OCI-LY1 (cell line): Measurements from ENCODE around the gene SFTPA2.
"Not testable (repeated sequence)": the region's sequence is repeated elsewhere in the genome, so short reads cannot be mapped to it uniquely, and the experiment has no call there.

Experiments used
- H2AFZ ChIP-seq: fragments of 200-600 bp; sonication (generic), shearing (Covaris generic); 2 replicates; pipeline ENCODE4 v1.6.0; 2014; ENCODE audit warnings: antibody characterized with exemption, mild to moderate bottlenecking, low read length
- H3F3A ChIP-seq: fragments of 200-600 bp; sonication (generic), shearing (Covaris generic); 2 replicates; pipeline ENCODE4 v1.6.0; 2014; ENCODE audit warnings: mild to moderate bottlenecking, antibody characterized with exemption, low read length, moderate library complexity; ENCODE audit not compliant: insufficient read depth
- H3K27ac ChIP-seq: fragments of 200-600 bp; sonication (generic); 2 replicates; pipeline ENCODE4 v1.5.1; 2014; ENCODE audit warnings: low read length, mixed run types, mild to moderate bottlenecking, low read depth; ENCODE audit not compliant: poor library complexity, severe bottlenecking
- H3K27me3 ChIP-seq: fragments of 200-600 bp; sonication (generic); 2 replicates; pipeline ENCODE4 v1.6.0; 2014; ENCODE audit warnings: antibody characterized with exemption, mild to moderate bottlenecking, low read length, moderate library complexity; ENCODE audit not compliant: insufficient read depth
- H3K36me3 ChIP-seq: fragments of 200-600 bp; sonication (generic); 2 replicates; pipeline ENCODE4 v1.6.1; 2014; ENCODE audit warnings: mild to moderate bottlenecking, antibody characterized with exemption, low read length, moderate library complexity, mixed read lengths; ENCODE audit not compliant: insufficient read depth
- H3K4me1 ChIP-seq: fragments of 200-600 bp; sonication (generic); 2 replicates; pipeline ENCODE4 v1.5.1; 2014; ENCODE audit warnings: mild to moderate bottlenecking, low read length, moderate library complexity; ENCODE audit not compliant: insufficient read depth, severe bottlenecking
- H3K4me2 ChIP-seq: fragments of 200-600 bp; sonication (generic), shearing (Covaris generic); 2 replicates; pipeline ENCODE4 v1.6.1; 2014; ENCODE audit warnings: low read length
- H3K4me3 ChIP-seq: fragments of 200-600 bp; sonication (generic); 2 replicates; pipeline ENCODE4 v1.5.1; 2014; ENCODE audit warnings: low read length, low read depth, mild to moderate bottlenecking, mixed read lengths; ENCODE audit not compliant: poor library complexity, severe bottlenecking
- H3K79me2 ChIP-seq: fragments of 200-600 bp; shearing (Covaris generic); 2 replicates; pipeline ENCODE4 v1.6.1; 2016; ENCODE audit warnings: mixed run types, low read length, mixed read lengths; ENCODE audit not compliant: insufficient read depth
- H3K9ac ChIP-seq: fragments of 200-600 bp; sonication (generic), shearing (Covaris generic); 2 replicates; pipeline ENCODE4 v1.6.1; 2014; ENCODE audit warnings: mild to moderate bottlenecking, low read length, mixed read lengths
- H3K9me2 ChIP-seq: fragments of 200-600 bp; sonication (generic), shearing (Covaris generic); 2 replicates; pipeline ENCODE4 v1.6.1; 2014; ENCODE audit warnings: low read depth, mild to moderate bottlenecking, low read length, mixed read lengths
- H3K9me3 ChIP-seq: fragments of 200-600 bp; shearing (Covaris generic); 2 replicates; pipeline ENCODE4 v1.6.1; 2014; ENCODE audit warnings: low read length, mixed read lengths
- H4K20me1 ChIP-seq: fragments of 200-600 bp; sonication (generic), shearing (Covaris generic); 2 replicates; pipeline ENCODE4 v1.6.0; 2016; ENCODE audit warnings: mild to moderate bottlenecking, low read length; ENCODE audit not compliant: insufficient read depth
- CTCF ChIP-seq: fragments of 200-600 bp; sonication (generic), shearing (Covaris generic); IDR thresholded peaks from 2 replicates; pipeline ENCODE4 v1.5.1; 2017; ENCODE audit warnings: mild to moderate bottlenecking, antibody characterized with exemption, low read length, moderate library complexity, mixed read lengths
- EZH2 ChIP-seq: fragments of 200-600 bp; sonication (generic), shearing (Covaris generic); IDR thresholded peaks from 2 replicates; pipeline ENCODE4 v1.8.0; 2017; ENCODE audit warnings: borderline replicate concordance, mixed run types, mild to moderate bottlenecking, antibody characterized with exemption, low read length, moderate library complexity, mixed read lengths

The SFTPA2 gene

GRCh38 chr10:79595510-79595909 is 35.3 kb upstream of the SFTPA2 start:
- Histone ChIP-seq H3K4me3 (no peak overlapping the region), H3K36me3 (no peaks in the 10 kb centered on the region), H3K27me3 (peaks cover 11% of the 10 kb centered on the region; the same call in 1 of the 2 replicates), H3F3A (no peaks in the 10 kb centered on the region), H3K4me1 (no peaks in the 10 kb centered on the region), H3K4me2 (no peak overlapping the region), H4K20me1 (no peaks in the 10 kb centered on the region), H2AFZ (no peak overlapping the region), H3K9me3 (0 out of 2 replicates have a peak, but pooled peaks cover 3% of the 10 kb centered on the region), H3K79me2 (no peaks in the 10 kb centered on the region), H3K9me2 (no peaks in the 10 kb centered on the region), H3K27ac (no peak overlapping the region), H3K9ac (no peak overlapping the region)
- TF ChIP-seq EZH2 (no peak), CTCF (no peak)

DNA sequence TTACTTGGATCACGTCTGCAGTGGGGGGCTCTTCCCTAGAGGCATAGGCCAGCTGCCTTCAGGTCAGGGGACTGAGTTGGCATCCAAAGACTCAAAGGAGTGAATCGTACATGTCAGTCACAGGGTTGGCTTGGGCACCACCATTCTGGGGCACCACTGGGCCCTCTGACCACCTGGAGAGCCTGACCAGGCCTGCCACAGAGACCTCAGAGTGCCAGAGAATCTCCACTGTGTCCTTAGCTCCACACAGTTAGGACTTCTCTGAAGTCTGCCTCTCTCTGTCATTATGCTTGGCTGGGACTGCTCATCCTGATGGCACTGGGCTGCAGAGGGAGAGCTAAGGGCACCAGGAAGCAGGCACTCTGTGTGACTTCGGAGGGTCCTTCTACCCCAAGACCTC is 34.4 kb upstream of the SFTPA2 start:
- H3K27ac ChIP-seq, H3K36me3 ChIP-seq, H4K20me1 ChIP-seq, H3K4me3 ChIP-seq, H3K79me2 ChIP-seq, H3K9me2 ChIP-seq, H3K9me3 ChIP-seq, H2AFZ ChIP-seq, H3K9ac ChIP-seq, H3K4me2 ChIP-seq, H3F3A ChIP-seq, H3K4me1 ChIP-seq: not testable (repeated sequence)
- peaks cover 11% of the 10 kb centered on the region; the same call in 1 of the 2 replicates for H3K27me3 ChIP-seq

GRCh38 chr10:79593377-79593776 is 33.2 kb upstream of the SFTPA2 start:
- Histone ChIP-seq H4K20me1 (no peaks in the 10 kb centered on the region), H3F3A (no peaks in the 10 kb centered on the region), H3K27me3 (peaks cover 10% of the 10 kb centered on the region; the same call in 1 of the 2 replicates), H3K27ac (no peak overlapping the region), H3K9ac (no peak overlapping the region), H3K9me2 (no peaks in the 10 kb centered on the region), H3K4me3 (no peak overlapping the region), H3K4me2 (no peak overlapping the region), H3K4me1 (no peaks in the 10 kb centered on the region), H3K36me3 (no peaks in the 10 kb centered on the region), H3K79me2 (no peaks in the 10 kb centered on the region), H2AFZ (no peak overlapping the region), H3K9me3 (0 out of 2 replicates have a peak, but pooled peaks cover 3% of the 10 kb centered on the region)
- no peak for TF ChIP-seq CTCF
- no peak for TF ChIP-seq EZH2

DNA sequence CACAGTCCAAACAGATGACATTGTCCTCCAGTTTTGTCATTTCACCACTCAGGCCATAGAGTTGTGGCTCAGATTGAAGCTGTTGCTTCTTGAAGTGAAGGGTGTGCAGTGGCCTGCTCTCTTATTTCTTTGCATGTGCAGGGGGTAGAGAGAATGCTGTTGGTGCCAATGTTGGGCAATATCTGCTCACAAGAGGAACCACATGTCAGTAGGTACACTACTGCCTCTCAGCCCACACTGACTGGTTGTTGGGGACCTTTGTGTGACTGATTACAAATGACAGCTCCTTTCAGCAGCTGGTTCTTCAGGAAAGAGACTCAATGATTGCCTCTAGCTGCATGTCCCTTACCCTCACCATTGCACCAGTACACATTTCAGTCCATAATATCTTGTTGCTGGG is 28.6 kb upstream of the SFTPA2 start:
- no peak overlapping the region for H3K4me2 ChIP-seq
- no peaks in the 10 kb centered on the region for H3K4me1 ChIP-seq
- no peaks in the 10 kb centered on the region for H3F3A ChIP-seq
- no peaks in the 10 kb centered on the region for H3K79me2 ChIP-seq
- no peaks in the 10 kb centered on the region for H3K27me3 ChIP-seq
- no peak overlapping the region for H3K4me3 ChIP-seq
- H3K9me3 ChIP-seq = no peaks in the 10 kb centered on the region
- H3K9me2 ChIP-seq = no peaks in the 10 kb centered on the region
- no peaks in the 10 kb centered on the region for H3K36me3 ChIP-seq
- no peak overlapping the region for H3K27ac ChIP-seq
- H2AFZ ChIP-seq = no peak overlapping the region
- H3K9ac ChIP-seq = no peak overlapping the region
- no peak for TF ChIP-seq EZH2
- no peak for TF ChIP-seq CTCF
- H4K20me1 ChIP-seq = no peaks in the 10 kb centered on the region
